GM03348 (cell line): ENCODE data around the gene CDH4.

Source experiments
- DNase-seq: peaks from one replicate; pipeline ENCODE4 v3.0.0; 2012; ENCODE audit warnings: low spot score

CDH4 gene

DNA sequence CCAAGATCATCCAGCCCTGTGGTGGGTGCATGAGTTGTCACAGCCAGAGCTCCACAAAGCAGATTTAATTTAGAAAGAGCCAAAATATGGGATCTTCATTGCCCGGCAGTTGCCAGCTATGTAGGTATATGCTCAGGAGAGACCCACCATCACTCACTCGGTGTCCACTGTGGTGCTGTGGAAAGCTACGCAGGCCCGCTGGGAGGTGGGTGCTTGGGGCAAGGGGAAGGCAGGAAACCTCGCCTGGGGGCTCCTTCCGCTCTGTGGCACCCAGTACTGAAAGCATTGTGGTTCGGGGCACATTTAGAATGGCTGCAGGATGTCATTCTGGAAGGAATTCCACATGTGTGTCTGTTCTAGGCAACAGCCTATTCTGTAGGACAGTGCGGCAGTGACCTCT, 553.7 kb downstream of the CDH4 start:
- DNase-seq, result no peak

DNA sequence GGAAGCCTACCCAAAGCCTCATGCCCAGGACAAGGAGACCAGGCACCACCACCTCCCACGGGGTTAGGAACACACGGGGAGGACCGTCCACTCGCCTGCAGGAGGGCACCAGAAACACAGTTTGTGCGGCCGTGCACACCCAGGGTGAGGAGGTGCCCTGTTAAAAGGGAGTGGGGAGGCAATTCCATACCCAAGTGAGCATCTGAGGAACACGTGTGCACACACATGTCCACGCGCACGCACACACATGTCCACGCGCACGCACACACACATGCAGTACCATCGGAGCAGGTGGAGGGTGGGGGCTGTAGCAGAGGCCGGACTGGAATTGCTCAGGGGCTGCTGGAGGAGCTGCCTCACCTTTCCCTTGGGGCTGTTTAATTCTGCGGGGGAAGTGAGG, 554.3 kb downstream of the CDH4 start:
- DNase-seq, result no peak

DNA sequence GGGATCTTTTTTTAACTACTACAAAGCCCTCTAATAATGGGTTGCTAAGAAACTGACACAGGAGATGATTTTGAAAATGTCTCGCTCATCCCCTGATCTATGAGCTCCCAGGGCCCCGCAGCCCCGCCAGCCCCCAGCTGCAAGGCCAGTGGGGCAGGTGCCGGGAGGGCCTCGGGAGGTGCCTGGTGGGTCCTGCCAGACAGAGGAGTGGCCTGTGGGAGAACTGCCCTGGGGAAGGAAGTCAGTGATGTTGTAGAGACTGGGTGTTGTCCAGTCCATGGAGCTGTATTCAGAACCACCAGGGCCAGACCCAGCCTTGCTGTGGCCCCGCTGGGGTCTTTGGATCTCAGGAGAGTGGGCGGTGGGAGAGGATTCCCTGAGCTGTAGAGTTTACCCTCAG, 554.9 kb downstream of the CDH4 start:
- DNase-seq, result no peak

DNA sequence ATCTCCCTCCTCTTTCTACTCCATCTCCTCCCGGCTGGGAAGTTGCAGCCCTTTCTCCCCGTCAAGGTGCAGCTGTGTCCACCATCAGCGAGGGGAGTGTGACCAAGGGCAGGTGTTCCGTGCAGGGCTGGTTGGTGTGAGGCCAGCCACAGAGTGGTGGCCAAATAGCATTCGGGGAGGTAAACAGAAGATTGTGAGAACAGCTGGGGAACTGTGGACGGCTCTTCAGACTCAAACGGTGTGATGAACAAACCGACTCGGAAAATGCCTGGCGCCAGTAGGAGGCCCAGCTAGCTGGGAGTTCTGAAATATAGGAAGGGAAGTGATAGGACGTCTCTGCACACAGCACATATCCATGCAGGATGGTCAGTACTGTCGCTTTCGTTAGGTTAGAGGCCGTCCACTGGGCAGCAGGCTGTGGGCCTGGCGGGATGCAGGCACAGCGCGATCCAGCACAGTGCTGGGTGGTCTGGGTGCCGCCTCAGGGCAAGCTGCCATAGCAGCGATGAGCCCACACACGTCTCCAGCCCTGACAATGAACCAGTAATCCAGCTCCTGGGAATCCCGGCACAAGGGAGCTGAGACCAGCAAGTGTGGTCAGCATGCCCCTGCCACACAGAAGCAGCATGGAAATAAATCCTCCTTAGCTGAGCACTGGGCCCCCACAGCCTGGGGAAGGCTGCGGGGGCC, 555.6 kb downstream of the CDH4 start:
- DNase-seq, result no peak

DNA sequence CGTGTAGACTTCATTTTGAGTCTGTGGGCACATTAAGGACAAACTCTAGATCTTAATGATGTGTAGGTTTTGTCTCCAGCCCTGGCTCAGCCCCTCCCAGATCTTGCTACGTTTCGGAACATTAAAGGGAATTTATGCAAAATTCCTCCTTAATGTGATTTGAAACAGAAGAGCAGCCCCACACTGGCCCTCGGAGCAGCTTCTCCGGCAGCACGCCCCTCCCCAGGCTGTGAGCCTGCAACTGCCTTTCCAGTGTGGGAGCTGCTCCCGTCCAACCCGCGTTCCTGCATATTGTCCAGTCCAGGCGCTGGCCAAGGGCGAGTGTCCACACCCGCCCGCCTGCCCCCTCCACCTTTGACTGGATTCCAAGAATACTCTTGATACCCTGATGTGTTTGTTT, 556.4 kb downstream of the CDH4 start:
- no peak for DNase-seq

DNA sequence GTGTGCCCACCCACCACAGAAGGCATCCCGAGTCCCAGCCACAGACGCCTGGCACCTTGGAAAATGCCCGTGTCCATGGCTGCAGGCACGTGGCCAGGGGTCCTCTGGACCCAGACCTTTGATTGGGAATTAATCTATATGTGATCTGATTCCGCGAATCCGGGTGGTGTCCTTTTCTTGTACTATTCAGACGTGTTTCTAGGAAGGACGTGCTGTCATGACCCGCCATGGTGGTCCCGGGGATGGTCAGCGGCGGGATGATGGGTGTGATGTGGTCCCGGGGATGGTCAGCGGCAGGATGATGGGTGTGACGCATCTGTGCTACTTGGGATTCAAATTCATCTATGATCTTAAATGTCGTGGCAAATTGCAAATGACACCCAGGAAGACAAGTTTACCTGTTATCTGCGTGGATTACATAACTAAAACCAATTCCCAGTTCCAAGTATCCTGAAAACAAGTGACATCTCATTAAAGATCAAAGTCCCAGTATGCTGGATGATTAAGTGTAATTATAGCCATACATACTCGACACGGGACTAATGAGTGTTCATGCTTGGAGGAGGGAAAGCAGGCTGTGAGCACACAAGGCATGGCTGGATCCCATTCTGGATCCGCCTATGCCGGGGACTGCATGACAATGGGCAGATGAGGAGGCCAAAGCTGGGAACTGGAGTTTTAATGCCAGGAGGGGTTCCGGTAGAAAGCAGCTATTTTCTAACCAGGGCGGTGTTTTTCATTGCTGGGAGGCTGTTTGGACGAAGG, 557.1 kb downstream of the CDH4 start:
- DNase-seq, result no peak

DNA sequence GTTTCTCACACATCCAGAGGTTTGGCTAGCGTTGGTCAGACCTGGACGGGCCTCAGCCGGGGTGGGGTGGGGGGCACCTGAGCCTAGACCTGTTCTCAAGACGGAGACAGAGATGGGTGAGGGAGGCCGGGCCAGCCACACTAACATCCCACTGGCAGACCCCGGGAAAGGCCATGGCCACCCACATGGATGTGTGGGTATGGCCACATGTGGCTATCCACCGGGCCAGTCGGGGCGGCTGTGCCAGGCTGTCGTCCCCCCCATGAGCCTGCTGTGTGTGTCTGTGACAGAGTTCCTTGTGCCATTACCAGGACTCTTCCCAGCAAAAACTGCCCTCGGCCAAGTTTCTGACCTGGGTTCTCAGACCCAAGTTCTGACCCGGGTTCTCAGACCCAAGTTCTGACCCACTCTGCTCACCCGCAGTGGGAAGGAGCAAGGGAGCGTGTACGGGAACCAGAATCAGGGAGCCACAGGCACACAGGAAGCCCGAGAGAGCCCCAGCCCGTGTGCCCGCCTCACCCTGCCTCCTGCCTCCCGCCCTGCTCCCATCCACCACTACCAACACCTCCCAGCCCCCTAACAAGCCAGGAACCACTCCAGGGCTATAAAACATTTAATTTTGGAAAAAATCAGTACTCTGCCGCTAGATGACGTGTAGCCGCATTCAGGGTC, 558.1 kb downstream of the CDH4 start:
- DNase-seq, result no peak

DNA sequence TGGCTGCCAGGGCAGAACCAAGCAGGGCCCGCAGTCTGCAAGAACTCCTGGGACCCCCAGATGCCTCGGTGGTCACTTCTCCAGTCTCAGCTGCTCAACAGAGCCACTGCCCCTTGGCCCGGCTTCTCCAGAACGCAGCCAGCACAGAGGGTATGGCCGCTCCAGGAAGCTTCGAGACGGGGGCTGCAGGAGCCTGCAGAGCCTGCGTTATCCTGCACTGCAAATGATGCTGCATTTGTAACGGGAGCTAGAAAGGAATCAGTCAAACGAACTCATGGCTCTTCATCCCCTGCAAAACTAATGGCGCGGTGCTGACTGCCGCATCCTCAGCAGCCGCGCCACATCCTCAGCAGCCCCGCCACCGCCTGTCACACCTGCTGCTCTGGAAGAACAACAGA, 558.7 kb downstream of the CDH4 start:
- DNase-seq, result no peak

DNA sequence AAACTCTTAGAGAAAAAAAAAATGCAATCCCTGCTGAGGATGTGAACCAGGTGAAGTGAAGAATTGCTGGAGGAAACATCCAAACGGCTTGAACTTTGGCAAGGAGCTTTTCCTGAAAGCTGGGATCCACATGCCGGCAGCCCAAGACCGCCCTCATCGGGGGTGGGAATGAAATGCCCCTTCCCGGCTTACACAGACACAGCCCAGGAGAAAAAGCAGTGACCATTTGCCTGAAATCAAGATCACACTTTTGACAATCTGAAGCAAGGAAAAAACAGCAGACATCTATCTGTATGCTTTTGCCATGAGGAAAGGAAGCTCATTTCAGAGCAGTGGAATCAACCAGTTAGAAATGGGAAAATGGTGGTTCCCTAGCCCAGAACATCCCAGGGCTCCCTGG, 559.1 kb downstream of the CDH4 start:
- no peak for DNase-seq

DNA sequence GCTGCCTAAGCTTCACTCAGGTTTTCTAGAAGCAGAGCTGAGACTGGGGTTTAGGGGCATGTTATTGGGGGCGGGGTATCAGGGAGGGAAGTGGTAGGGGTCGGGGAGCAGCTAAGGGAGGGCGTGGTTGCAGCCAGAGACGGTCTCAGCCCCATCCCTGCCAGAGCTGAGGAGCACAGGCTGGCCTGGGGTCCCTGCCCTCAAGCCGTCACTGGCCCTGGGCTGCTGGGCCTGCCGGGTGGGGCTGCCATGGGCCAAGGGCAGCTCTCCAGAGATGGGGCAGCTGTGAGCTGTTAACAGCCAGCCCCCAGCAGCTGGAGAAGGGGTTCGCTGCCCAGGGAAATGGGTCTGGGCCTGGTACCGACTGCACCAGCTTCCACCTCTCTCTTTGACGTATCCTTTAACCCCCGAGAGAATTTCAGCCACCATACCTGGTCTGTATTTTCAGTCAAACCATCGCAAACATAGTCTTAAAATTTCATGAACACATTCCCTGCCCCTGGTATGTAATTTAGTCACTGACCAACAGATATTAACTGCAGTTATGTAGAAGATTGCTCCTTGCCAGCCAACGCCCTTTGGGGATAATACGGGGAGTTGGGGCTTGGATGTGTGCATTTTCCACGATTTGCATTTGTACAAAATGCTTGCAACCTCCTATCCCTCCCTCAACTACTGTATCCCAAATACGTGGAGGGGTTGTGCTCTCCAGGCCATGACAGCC, 560.2 kb downstream of the CDH4 start:
- no peak for DNase-seq

DNA sequence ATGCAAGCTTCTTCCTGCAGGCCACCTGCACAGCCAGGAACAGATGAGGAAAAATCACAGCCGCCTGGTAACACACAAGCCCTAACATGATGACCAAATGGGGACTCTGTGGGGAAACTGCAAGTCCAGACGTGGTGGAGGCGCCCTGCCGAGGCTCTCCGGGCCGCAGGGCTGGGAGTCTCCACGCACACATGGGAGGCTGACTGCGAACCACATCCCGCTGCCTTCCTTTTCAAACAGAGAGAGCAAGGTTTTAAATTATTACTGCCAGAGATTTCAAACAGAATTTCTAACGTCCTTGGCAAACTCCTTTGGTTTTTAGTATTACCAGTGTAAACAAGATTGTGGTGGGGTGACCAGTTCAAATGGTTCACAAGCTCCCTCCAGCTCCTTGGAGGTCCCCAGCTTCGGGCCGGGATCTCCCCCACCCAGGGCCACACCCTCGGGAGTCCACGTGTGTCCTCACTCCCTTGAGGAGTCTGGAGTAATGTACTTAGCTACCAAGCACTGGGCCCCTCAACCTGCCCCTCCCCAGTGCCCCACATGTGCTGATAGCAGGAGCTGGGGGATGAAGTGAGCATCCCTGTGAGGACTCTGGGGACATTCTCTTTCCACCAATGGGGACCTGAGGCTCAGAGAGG, 560.9 kb downstream of the CDH4 start:
- DNase-seq, result no peak

DNA sequence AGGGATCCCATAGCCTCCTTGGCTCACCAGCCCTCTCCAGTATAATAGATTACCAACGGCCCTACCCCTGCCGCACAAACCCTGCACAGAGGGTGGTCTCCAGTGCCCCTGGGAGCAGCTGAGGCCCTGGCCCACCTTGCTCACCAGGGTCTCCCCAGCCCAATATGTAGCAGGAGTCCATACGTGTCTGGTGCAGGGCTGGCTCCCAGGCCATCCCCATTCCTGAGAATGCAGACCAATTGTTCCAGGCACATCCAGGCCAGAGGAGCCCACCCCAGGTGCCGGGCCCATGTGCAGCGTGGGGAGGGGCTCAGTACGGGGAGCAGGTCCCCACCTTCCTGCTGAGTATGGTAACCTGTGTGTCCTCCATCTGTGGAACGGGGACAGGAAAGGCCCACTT, 561.7 kb downstream of the CDH4 start:
- no peak for DNase-seq

DNA sequence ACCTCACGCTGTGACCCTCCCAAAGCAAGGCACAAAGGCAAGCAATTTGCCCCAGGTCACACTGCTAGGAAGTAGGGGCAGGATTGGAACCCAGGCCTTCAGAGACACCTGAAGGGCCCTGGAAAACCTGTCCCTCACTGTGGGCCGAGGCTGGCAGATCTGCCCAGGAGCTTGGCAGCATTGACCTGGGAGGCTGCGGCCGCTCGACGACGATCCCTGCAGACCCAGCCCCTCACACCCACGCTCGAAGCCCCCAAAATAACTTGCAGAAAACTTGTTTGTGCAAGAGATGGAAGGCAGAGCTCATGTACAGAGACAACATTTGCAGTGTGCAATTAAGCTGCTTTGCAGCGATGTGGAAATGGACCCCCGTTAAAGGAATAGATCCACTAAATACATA, 562.2 kb downstream of the CDH4 start:
- no peak for DNase-seq

DNA sequence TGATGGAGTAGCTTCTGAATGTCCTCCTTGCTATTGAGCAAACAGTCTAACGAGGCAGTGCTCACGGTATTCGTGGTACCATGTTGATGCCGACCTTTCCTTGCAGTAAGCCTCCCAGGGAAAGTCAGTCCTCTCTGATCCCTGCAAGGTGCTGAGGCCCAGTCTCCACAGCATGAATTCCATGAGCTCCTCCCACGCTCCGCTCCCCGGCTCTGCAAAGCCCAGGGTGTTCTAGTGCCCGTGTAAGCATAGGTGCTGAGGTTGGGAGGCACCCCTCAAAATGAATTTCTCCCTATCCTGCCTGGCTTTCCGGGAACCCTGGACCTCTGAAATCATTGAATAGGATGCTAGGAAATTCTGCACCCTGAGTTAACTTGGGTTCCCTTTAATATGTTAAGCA, 562.7 kb downstream of the CDH4 start:
- DNase-seq, result no peak

DNA sequence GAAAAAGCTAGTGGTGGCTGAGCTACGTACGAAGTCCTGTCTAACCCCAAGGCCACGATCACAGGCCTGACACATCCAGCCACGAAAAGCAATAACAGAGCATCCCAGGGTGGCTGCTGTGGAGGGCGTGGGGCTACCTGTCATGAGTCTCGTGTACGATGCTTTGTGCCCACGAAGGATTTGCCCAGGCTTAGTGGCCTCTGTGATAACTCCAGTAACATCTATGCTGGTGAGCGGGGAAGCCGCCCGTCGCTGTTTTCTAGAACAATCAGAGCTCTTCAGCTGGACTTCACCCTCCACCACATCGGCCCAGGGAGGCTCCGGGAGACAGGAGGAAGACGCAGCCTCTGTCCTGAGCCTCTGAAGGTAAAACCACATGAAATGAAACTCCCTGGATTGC, 563.1 kb downstream of the CDH4 start:
- no peak for DNase-seq

DNA sequence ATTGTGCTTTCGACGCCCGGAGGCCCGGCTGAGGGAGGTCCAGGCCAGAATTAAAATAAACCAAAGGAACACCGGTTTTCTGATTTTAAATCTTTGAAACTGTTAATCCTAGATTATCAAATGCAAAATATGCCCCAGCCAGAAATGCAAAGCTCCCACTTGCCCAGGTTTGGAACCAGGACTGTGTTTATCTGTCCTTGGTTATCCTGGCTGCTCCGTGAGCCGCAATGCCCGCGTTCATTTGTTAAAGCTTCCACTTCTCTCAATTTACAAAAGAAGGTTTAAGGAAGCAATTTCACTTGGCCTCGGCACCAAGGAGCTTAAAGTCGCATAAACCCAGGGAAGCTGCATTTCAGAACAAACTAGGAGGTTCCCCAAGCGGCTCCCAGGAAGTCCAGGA, 563.6 kb downstream of the CDH4 start:
- DNase-seq, result no peak

DNA sequence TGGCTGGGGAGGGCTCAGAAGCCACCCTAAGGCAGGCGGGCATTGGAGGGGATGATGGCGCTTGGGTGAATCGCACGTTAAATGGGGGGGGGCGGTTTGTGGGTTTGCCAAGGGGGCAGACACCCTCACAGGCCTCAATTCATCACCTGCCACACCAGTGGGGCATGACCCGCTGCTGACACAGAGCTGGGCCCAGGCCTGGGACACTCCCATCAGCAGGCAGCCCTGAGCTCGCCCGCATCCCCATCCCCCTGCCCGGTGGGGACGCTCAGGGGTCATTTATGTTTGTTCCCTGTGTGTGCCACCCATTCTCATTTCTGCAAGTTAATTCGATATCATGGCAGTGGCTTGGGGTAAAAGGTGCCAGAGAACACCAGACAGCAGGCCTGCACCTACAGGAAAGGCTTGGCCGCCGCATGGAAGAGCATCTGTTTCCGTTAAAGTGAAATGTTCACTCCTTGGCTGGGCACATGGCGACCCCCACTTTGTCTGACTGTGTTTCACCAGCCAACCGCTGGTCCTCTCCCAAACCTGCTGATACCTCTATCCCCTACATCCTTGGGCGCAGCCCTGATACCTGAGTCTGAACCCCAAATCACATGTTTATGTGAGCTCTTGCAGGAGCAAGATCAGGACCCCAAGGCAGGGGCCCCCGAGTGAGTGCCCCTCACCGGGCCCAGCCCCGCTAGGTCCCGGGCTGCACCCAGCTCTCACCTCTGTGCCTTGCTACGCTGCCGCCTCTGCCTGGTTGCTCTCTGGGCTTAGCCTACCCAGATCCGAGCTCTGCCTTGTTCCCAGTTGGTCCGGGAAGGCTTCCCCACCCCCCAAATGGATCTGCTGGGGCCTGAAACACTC, 564.8 kb downstream of the CDH4 start:
- no peak for DNase-seq

DNA sequence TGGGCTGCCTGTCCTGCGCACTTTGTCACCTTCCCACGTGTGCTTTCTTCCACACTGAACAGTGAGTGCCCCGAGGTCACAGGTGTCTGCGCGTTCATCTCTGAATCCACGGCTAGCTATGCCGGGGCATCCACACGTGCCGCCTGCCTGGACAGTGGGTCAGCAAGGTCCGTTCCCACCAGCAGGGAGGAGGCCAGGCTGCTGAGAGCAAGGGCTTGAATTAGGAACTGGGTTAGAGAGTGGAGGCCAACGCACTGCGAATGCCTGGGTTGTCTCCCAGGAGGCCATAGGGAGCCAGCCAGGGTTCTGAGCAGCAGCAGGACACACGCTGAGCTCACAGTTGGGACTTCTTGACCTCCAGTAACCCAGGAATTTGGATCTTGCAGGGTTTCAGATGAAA, 565.5 kb downstream of the CDH4 start:
- no peak for DNase-seq

DNA sequence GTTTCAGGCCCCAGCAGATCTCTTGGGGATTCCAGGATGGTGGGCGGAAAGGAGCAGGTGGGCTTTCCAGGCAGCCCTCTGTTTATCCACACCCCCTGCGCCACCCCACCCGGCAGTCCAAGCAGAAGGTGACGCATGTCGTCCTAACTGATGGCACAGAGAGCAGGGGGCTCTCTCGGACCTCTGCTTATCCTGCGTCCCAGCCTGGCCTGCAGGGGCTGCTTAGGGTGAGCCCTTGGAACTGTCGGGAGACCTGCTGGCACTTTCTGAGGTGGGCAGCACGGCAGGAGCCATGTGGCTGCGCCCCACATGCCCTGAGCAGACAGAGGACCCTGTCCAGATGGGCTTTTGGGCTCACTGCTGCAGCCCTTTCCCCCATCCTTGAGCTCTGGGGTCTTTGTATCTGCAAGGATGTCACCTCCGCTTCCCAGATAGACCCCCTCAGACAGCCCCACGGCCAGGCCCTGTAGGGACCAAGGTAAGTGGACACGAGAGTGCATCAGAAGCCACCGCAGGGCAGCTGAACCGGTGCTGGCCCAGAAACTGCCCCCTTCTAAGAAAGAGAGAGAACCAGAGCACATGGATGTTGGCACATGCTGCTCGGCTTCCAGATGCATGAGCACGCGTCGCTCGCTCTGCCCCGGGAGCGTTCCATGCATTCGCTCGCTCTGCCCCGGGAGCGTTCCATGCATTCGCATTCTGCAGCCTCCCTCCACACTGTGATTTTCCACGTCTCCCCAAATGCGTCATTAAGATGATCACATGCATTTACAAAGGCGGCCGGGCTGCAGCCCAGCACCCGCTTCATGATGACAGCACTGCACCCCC, 566.9 kb downstream of the CDH4 start:
- DNase-seq, result no peak

DNA sequence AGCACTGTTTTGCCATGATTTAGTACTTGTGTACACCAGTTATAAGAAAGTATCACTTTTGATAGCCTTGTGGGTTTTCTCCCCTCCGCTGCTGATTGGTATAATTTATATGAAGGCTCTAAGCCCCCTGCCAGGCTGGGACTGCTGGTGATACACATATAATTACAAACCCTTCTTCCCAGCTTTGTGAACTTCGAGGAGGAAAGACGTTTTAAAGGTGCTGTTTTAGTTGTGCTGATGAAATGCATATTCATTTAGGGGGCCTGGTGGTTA, 567.4 kb downstream of the CDH4 start:
- no peak for DNase-seq
